Measurements from ENCODE around the gene UMAD1.

GRCh38 chr7:7696458-7697119 is 56.0 kb downstream of the UMAD1 start:
- TF ChIP-seq ZNF8 (CRISPR knock-in tag; IDR thresholded peaks at IDR 0.05) (no peak), ISL1 (CRISPR knock-in tag; IDR thresholded peaks at IDR 0.05) (no peak), ARNTL (CRISPR knock-in tag; IDR thresholded peaks at IDR 0.05; ENCODE audit: borderline replicate concordance, low read depth) (no peak), ZFP3 (CRISPR knock-in tag; IDR thresholded peaks at IDR 0.05) (no peak), PATZ1 (CRISPR knock-in tag; IDR thresholded peaks at IDR 0.05; ENCODE audit: borderline replicate concordance) (no peak), PPARA (CRISPR knock-in tag; IDR thresholded peaks at IDR 0.05; ENCODE audit: borderline replicate concordance) (no peak), CSDC2 (CRISPR knock-in tag; IDR thresholded peaks at IDR 0.05) (no peak), GLIS3 (CRISPR knock-in tag; IDR thresholded peaks at IDR 0.05) (no peak), CREB5 (CRISPR knock-in tag; IDR thresholded peaks at IDR 0.05; ENCODE audit: low read depth) (no peak)

Data from SK-N-SH treated with all-trans-retinoic acid at 6 μM for 48 hours (cell line).